Lung (tissue), 12 donors: Measurements from ENCODE around the gene MVB12A. TPM values are rescaled to one million over a fixed set of nuclear protein-coding genes. Genes with fewer than 3 reads are reported as not detected.

ENCODE experiments used
- ATAC-seq: fragments of 200-7000 bp; cut with Tn5 transposase; one replicate; pipeline ENCODE4 v1.9.1; 2020; ENCODE audit warnings: moderate number of reproducible peaks; ENCODE audit not compliant: insufficient read depth, low FRiP score
- DNase-seq, 3 donors: peaks; one replicate each; pipeline ENCODE4 v3.0.0-alpha.2; 2013 to 2017
- H3K27ac ChIP-seq, 2 donors: one replicate each; pipeline ENCODE4 v1.5.1; 2013; ENCODE audit warnings: mild to moderate bottlenecking in 2 of 2, moderate library complexity in 2 of 2, control low read depth in 1 of 2, inconsistent platforms in 1 of 2, low read depth in 1 of 2, low read length in 1 of 2
- H3K27me3 ChIP-seq, 3 donors: one replicate each; pipeline ENCODE4 v1.5.1; 2013; ENCODE audit warnings: low read length in 2 of 3; ENCODE audit not compliant: control insufficient read depth in 3 of 3, insufficient read depth in 3 of 3
- H3K36me3 ChIP-seq, 4 donors: one replicate each; pipeline ENCODE4 v1.5.1; 2013; ENCODE audit warnings: low read length in 4 of 4, mild to moderate bottlenecking in 1 of 4, moderate library complexity in 1 of 4; ENCODE audit not compliant: control insufficient read depth in 4 of 4, insufficient read depth in 4 of 4
- H3K4me1 ChIP-seq, 5 donors: one replicate each; pipeline ENCODE4 v1.5.1; 2013; ENCODE audit warnings: low read length in 5 of 5, mild to moderate bottlenecking in 2 of 5, moderate library complexity in 1 of 5; ENCODE audit not compliant: control insufficient read depth in 5 of 5, insufficient read depth in 5 of 5
- H3K4me3 ChIP-seq: one replicate; pipeline ENCODE4 v1.5.1; 2013; ENCODE audit warnings: mild to moderate bottlenecking, control low read depth, moderate library complexity
- H3K9ac ChIP-seq, 2 donors: one replicate each; pipeline ENCODE4 v1.5.1; 2013; ENCODE audit warnings: low read length in 2 of 2, control low read depth in 1 of 2; ENCODE audit not compliant: insufficient read depth in 1 of 2
- H3K9me3 ChIP-seq, 4 donors: one replicate each; pipeline ENCODE4 v1.5.1; 2013; ENCODE audit warnings: low read length in 3 of 4, mild to moderate bottlenecking in 1 of 4, moderate library complexity in 1 of 4; ENCODE audit not compliant: control insufficient read depth in 4 of 4, insufficient read depth in 3 of 4
- WGBS, 2 donors: extraction: QIAGEN DNeasy Blood & Tissue Kit; methylation state at CpG; one replicate each; pipeline ENCODE4 v1.1.7; 2013; 5-methylcytosine and 5-hydroxymethylcytosine counted together
- polyA plus RNA-seq, 2 donors: library from polyadenylated mRNA; stranded (reverse); fragments of 200-250 nt; gene quantifications; one replicate each; pipeline ENCODE4 v1.2.1, GENCODE V29; 2013
- total RNA-seq, 2 donors: library from RNA; depleted of rRNA in 1 of 2; stranded (reverse); fragments of >200 nt in 1 of 2; gene quantifications; one replicate each; pipeline ENCODE4 v1.2.1, GENCODE V29; 2014 to 2021
- TF ChIP-seq, protein P1 (sequence below): IDR thresholded peaks from 2 replicates; pipeline ENCODE4 v1.5.1; 2012; ENCODE audit warnings: mild to moderate bottlenecking; ENCODE audit errors: control extremely low read depth, extremely low read depth
- donor health status: control.
- donor health status: control.
- donor health status: Bipolar disorder and iron deficiency.
- donor health status: healthy.
- donor health status: DM: yes; HTN: yes; CAD: no.

The MVB12A gene
- total and polyA plus RNA-seq, 4 donors = 28.5 to 66.9 (median 60.8) TPM

DNA sequence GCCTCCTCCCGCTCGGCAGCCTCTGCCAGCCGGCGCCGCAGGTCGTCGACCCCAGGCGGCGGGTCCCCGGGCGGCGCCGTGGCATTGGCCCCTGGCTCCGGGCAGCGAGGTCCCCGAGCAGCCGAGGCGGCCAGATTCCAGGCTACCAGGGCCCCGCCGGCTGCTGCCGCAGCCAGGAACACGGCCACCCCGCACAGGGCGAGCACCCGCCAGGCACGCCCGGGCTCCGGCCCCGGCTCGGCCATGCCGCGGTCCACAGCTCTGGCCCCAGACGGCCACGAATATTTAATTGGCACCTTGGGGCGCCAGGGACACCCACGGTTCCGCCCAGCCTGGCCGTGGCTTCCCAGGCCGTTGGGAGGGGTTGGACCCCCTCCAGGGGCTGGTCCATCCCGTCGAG, 25.9 kb upstream of the MVB12A start, which contains the start of gene CCDC194:
TSS of gene CCDC194 (minus strand) at position 283 of the 400 bp plus-strand sequence. CDS start at position 245, 38 bp downstream.
- H3K9me3 ChIP-seq = peaks cover 0 to 5% (median 0%) of the 10 kb centered on the region in 4 donors
- TF ChIP-seq, protein P1, sequence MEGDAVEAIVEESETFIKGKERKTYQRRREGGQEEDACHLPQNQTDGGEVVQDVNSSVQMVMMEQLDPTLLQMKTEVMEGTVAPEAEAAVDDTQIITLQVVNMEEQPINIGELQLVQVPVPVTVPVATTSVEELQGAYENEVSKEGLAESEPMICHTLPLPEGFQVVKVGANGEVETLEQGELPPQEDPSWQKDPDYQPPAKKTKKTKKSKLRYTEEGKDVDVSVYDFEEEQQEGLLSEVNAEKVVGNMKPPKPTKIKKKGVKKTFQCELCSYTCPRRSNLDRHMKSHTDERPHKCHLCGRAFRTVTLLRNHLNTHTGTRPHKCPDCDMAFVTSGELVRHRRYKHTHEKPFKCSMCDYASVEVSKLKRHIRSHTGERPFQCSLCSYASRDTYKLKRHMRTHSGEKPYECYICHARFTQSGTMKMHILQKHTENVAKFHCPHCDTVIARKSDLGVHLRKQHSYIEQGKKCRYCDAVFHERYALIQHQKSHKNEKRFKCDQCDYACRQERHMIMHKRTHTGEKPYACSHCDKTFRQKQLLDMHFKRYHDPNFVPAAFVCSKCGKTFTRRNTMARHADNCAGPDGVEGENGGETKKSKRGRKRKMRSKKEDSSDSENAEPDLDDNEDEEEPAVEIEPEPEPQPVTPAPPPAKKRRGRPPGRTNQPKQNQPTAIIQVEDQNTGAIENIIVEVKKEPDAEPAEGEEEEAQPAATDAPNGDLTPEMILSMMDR = no peak
- peaks cover 2 to 14% (median 3%) of the 10 kb centered on the region in 5 donors for H3K4me1 ChIP-seq
- H3K27me3 ChIP-seq = peaks cover 0 to 10% (median 9%) of the 10 kb centered on the region in 3 donors
- 38 to 57% methylated on average over 39 to 41 of the region's 41 CpGs for WGBS, 2 donors
- ATAC-seq = no peak
- H3K27ac ChIP-seq = no peak within 1 kb of the TSS
- no peak within 1 kb of the TSS for H3K4me3 ChIP-seq
- no peak for DNase-seq
- no peaks in the 10 kb centered on the region for H3K36me3 ChIP-seq
- H3K9ac ChIP-seq = no peak within 1 kb of the TSS

DNA sequence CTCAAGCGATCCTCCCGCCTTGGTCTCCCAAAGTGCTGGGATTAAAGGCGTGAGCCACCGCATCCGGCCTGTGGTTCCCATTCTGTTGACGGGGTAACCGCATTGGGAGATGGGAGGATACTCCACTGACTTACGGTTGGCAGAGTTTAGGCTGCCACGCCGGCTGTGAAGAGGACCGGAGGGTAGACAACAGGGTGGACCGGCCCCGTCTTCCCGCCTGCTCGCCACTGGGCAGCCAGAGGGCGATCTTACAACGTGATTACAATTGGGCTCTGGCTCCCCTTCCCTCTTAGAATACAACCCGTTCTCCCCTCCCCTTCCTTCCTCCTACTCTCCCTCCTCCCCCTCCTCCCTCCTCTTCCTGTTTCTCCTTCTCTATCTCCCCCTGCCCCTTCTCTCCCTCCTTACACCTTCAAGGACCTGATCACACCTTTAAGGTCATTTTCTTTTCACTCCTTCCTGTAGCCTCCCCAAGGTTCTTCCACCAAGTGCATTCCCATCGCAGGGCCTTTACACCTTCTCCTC, 24.9 kb upstream of the MVB12A start:
- DNase-seq (peak in 2 of 3 donors; percentile 30 to 64), ATAC-seq (no peak)
- Histone ChIP-seq H3K9ac (no peak overlapping the region), H3K36me3 (no peaks in the 10 kb centered on the region), H3K9me3 (no peaks in the 10 kb centered on the region), H3K27ac (no peak overlapping the region), H3K4me1 (peaks cover 2 to 14% (median 3%) of the 10 kb centered on the region in 5 donors), H3K4me3 (no peak overlapping the region), H3K27me3 (peaks cover 0 to 10% (median 9%) of the 10 kb centered on the region in 3 donors)
- 15 to 22% methylated on average over 17 to 19 of the region's 19 CpGs for WGBS, 2 donors
- TF ChIP-seq, protein P1 = peak; percentile 31

DNA sequence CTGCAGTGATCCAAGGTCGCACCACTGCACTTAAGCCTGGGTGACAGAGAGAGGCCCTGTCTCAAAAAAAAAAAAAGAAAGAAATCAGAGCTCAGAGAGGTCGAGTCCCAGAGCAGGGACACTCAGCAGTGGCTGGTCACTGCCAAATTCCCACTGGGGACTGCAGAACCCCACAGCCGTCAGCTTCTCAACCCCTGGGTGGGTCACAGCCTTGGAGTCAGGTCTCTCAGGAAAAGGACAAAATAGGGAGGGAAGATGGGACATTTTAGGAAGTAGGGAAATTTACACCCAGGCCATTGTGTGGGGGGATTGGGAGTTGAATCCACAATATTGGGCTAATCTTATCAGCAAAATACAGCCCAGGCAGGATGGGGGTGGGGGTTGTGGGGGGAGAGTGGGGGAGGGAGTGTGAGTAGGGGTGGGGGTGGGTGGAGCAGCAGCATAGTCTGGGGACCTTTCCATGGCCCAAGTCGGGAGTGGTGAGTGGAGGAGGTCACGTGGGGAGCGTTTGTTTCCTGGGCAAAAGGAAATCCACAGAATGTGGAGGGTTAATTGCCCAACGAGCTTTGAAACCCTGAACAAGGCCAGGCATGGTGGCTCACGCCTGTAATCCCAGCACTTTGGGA, 20.8 kb upstream of the MVB12A start:
- ATAC-seq (no peak), DNase-seq (no peak)
- Histone ChIP-seq H3K36me3 (peaks cover 0 to 3% (median 0%) of the 10 kb centered on the region in 4 donors), H3K4me1 (no peaks in the 10 kb centered on the region), H3K27ac (no peak overlapping the region), H3K4me3 (no peak overlapping the region), H3K9ac (no peak overlapping the region), H3K9me3 (no peaks in the 10 kb centered on the region), H3K27me3 (peaks cover 0 to 5% (median 4%) of the 10 kb centered on the region in 3 donors)
- TF ChIP-seq, protein P1 = no peak
- WGBS, 2 donors = 46 to 48% methylated on average over 8 of the region's 8 CpGs
